H1 (cell line): Measurements from ENCODE around the gene SVOPL. TPM values are rescaled to one million over a fixed set of nuclear protein-coding genes. Genes with fewer than 3 reads are reported as not detected.

Experiments used
- ASH2L ChIP-seq: fragments of 200-600, 300-600 bp; sonication (generic); IDR thresholded peaks from one replicate; pipeline ENCODE4 v1.7.1; 2017; ENCODE audit warnings: low read length
- JUND ChIP-seq: IDR thresholded peaks from 2 replicates; pipeline ENCODE4 v1.6.1; 2011; ENCODE audit warnings: mild to moderate bottlenecking, improper control_type of control experiment, low read length
- RAD21 ChIP-seq, 2 experiments: IDR thresholded peaks in 1 of 2; conservative IDR thresholded peaks in 1 of 2; 2 replicates each; pipeline ENCODE4 v1.6.1; 2011; ENCODE audit warnings: low read depth in 2 of 2, low read length in 2 of 2, improper control_type of control experiment in 1 of 2, inconsistent platforms in 1 of 2, mild to moderate bottlenecking in 1 of 2, moderate library complexity in 1 of 2
- polyA plus RNA-seq, 7 experiments: library from polyadenylated mRNA; depleted of rRNA in 3 of 7; stranded (reverse) in 5 of 7; unstranded in 2 of 7; fragments of >200 nt in 5 of 7; fragments of 200-250 nt in 2 of 7; gene quantifications; 1 replicate in 5 of 7; 2 replicates in 1 of 7; 4 replicates in 1 of 7; pipeline versions ENCODE4 v1.2.1 to v1.2.3, GENCODE V29; 2011 to 2013; ENCODE audit warnings: missing spikeins in 2 of 7, mixed read lengths in 2 of 7
- total RNA-seq: library from RNA; stranded (reverse); fragmentation: NEBNext Ultra II Directional; extraction: Animal tissue kit (Norgen Biotek cat#: 25700); gene quantifications from 2 replicates; pipeline ENCODE4 v1.2.1, GENCODE V29; 2021
- TF ChIP-seq, protein P1 (sequence below): fragments of 300-600 bp; sonication (generic); IDR thresholded peaks from 2 replicates; pipeline ENCODE4 v1.7.1; 2012; ENCODE audit warnings: low read length, moderate library complexity, mild to moderate bottlenecking, inconsistent platforms; ENCODE audit not compliant: insufficient replicate concordance

SVOPL gene
- total and polyA plus RNA-seq, 2 of the 8 experiments (the other 6 are each of a cell fraction or from before 2014, with no cell fraction given) = 1.1 to 1.4 TPM

DNA sequence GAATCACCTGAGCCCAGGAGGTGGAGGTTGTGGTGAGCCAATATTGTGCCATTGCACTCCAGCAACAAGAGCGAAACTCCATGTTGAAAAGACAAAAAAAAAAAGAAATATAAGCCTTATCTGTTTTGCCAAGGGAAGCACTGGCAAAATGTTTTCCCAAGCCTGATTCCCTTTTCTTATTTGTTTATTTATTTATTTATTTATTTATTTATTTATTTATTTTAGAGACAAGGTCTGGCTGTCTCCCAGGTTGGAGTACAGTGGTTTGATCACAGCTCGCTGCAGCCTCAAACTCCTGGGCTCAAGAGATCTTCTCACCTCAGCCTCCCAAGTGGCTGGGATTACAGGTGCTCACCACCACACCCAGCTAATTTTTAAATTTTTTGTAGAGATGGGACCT, 44.2 kb downstream of the SVOPL start (continued):
- TF ChIP-seq RAD21 (IDR thresholded peaks at IDR 0.05 in 1 of 2, conservative IDR thresholded peaks at IDR 0.05 in 1 of 2; ENCODE audit: low read depth in 2 of 2, low read length in 2 of 2) (no peak), ASH2L (no peak), JUND (no peak)
- TF ChIP-seq, protein P1, sequence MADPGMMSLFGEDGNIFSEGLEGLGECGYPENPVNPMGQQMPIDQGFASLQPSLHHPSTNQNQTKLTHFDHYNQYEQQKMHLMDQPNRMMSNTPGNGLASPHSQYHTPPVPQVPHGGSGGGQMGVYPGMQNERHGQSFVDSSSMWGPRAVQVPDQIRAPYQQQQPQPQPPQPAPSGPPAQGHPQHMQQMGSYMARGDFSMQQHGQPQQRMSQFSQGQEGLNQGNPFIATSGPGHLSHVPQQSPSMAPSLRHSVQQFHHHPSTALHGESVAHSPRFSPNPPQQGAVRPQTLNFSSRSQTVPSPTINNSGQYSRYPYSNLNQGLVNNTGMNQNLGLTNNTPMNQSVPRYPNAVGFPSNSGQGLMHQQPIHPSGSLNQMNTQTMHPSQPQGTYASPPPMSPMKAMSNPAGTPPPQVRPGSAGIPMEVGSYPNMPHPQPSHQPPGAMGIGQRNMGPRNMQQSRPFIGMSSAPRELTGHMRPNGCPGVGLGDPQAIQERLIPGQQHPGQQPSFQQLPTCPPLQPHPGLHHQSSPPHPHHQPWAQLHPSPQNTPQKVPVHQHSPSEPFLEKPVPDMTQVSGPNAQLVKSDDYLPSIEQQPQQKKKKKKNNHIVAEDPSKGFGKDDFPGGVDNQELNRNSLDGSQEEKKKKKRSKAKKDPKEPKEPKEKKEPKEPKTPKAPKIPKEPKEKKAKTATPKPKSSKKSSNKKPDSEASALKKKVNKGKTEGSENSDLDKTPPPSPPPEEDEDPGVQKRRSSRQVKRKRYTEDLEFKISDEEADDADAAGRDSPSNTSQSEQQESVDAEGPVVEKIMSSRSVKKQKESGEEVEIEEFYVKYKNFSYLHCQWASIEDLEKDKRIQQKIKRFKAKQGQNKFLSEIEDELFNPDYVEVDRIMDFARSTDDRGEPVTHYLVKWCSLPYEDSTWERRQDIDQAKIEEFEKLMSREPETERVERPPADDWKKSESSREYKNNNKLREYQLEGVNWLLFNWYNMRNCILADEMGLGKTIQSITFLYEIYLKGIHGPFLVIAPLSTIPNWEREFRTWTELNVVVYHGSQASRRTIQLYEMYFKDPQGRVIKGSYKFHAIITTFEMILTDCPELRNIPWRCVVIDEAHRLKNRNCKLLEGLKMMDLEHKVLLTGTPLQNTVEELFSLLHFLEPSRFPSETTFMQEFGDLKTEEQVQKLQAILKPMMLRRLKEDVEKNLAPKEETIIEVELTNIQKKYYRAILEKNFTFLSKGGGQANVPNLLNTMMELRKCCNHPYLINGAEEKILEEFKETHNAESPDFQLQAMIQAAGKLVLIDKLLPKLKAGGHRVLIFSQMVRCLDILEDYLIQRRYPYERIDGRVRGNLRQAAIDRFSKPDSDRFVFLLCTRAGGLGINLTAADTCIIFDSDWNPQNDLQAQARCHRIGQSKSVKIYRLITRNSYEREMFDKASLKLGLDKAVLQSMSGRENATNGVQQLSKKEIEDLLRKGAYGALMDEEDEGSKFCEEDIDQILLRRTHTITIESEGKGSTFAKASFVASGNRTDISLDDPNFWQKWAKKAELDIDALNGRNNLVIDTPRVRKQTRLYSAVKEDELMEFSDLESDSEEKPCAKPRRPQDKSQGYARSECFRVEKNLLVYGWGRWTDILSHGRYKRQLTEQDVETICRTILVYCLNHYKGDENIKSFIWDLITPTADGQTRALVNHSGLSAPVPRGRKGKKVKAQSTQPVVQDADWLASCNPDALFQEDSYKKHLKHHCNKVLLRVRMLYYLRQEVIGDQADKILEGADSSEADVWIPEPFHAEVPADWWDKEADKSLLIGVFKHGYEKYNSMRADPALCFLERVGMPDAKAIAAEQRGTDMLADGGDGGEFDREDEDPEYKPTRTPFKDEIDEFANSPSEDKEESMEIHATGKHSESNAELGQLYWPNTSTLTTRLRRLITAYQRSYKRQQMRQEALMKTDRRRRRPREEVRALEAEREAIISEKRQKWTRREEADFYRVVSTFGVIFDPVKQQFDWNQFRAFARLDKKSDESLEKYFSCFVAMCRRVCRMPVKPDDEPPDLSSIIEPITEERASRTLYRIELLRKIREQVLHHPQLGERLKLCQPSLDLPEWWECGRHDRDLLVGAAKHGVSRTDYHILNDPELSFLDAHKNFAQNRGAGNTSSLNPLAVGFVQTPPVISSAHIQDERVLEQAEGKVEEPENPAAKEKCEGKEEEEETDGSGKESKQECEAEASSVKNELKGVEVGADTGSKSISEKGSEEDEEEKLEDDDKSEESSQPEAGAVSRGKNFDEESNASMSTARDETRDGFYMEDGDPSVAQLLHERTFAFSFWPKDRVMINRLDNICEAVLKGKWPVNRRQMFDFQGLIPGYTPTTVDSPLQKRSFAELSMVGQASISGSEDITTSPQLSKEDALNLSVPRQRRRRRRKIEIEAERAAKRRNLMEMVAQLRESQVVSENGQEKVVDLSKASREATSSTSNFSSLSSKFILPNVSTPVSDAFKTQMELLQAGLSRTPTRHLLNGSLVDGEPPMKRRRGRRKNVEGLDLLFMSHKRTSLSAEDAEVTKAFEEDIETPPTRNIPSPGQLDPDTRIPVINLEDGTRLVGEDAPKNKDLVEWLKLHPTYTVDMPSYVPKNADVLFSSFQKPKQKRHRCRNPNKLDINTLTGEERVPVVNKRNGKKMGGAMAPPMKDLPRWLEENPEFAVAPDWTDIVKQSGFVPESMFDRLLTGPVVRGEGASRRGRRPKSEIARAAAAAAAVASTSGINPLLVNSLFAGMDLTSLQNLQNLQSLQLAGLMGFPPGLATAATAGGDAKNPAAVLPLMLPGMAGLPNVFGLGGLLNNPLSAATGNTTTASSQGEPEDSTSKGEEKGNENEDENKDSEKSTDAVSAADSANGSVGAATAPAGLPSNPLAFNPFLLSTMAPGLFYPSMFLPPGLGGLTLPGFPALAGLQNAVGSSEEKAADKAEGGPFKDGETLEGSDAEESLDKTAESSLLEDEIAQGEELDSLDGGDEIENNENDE = no peak
